Activated T-cell treated with anti-CD3 and anti-CD28 coated beads for 48 hours (primary cell): Measurements from ENCODE around the gene MAP1B.

Experiments used
- DNase-seq: peaks from one replicate; pipeline ENCODE4 v3.0.0-alpha.2; 2020; ENCODE audit warnings: low read depth

Gene MAP1B

DNA sequence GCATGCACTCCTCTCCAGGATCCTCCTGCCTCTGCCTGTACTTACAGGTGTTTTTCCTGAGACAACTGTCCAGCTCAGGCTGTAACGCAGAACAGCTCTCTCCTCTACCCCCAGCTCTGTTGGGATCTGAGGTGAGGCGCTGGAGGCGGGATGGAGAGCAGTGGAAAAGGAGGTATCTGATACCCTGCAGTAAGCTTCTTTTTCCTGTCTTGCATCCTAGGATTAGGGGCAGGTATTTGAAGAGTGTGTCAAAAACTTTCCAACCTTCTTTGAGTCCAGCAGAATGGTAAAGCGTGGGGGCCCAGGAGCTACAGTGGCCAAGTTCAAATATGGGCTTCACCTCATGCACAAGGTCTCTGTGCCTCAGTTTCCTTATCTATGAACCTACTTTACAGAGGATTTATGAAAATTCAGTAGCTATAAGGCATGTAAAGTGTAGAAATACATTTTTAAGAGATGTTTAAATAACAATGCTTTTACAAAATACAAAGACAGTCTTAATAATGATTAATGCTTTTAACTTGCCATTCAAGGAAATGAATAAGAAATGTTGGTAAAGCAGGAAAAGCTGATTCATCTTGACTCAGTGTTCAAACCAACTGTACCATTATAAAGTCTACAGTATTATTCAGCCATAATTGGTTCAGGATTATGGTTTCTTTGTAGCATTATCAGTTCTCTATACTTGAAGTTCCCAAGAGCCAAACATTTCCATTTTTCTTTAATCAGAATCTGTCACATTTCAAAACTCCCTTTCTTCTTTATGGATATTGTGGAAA is 26.1 kb downstream of the MAP1B start:
- no peak for DNase-seq

DNA sequence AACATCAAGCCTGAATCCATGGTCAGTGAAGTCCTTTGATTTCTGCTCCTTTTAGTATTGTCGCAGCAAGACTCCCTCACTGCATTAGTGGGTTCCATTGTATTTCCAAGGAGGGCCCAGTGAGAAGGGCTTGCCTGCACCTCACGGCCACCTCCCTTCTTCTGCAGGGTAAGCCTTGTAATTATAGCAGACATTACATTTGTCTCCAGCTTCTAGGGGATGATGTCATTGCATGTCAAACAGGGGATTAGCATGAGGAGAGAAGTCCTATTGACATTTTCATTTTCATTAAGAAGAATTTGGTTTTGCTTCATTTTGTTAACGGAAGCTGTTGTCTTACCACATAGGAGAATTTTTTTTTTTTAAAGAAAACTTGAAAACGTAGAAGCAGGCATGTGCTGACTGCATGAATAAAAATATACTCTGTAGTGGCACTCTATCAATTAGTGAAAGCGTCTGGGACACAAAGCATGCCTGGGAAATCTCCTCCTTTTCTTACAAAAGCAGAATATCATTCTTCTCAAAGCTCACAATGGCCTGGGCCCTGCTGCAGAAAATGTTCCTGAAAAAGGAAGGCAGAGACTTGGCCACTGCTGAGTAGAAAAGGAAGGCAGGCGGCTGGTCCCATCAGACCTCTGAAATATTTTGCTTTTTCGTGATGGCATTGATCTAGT is 27.1 kb downstream of the MAP1B start:
- no peak for DNase-seq

DNA sequence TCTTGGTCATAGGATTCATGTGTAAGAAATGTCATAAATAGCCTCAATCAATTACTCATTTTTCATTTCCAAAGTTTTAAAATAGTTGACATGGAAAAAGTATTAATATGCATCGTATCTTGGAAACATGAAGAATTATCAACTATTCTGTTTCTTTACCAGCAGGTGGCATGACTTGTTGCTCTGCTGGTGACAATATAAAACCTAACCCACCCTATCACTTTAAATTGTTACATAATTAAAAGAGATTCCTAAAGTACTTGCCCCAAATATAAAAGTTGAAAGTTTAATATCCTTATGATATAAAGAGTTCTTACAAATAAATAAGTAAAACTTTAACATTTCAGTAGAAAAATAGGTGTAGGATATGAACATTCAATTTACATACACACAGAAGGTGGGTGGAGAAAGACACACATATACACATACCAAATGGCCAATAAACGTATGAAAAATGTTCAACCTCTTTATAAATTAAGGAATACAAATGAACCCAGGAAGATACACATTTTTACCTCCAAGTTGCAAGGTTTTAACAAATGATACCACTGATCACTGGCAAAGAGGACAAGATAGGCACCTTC is 30.6 kb downstream of the MAP1B start:
- DNase-seq, result no peak

DNA sequence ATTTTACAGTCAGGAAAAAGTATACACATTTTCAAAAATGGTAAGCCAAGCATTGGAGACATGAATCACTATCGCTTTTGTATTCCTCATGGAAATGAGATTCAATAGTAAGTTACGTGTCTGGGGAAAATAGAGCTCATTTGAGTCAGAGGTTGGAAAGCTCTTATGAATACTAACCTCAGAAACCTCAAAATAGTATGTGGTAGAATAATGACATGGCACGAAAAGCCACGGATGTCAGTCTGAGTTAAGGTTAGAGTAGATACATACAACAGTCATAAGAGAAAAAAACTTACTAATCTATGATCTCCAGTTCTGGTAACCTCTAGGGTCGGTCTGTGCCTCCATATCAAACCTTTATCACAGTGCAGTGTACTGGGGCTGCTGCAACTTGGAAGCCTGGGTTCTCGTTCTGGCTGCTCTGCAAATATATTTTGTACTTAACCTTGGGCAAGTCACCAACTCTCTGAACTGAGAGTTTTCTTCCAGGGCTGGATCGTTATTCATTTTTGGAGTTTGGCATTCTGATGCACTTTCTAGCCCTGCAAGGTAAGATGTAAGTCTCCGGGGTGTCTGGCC is 31.8 kb downstream of the MAP1B start:
- peak; percentile 8 for DNase-seq

DNA sequence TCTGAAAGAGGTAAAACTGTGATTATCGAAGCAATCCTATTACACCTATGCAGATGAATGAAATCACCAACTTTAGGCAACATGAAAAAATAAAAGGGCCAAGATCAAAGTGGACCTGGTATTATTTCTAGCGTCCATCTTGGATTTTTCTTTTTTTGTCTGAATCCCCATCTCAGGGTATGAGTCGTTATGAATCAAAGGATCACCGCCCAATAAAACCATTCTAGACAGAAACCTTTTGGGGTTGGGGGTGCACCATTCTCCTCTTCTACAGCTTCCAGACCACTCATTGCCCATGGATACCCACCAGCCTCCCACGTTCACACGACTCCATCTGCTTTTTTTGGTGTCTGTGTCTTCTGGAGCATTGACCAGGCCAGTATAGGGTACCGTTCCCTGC is 33.4 kb downstream of the MAP1B start:
- no peak for DNase-seq

DNA sequence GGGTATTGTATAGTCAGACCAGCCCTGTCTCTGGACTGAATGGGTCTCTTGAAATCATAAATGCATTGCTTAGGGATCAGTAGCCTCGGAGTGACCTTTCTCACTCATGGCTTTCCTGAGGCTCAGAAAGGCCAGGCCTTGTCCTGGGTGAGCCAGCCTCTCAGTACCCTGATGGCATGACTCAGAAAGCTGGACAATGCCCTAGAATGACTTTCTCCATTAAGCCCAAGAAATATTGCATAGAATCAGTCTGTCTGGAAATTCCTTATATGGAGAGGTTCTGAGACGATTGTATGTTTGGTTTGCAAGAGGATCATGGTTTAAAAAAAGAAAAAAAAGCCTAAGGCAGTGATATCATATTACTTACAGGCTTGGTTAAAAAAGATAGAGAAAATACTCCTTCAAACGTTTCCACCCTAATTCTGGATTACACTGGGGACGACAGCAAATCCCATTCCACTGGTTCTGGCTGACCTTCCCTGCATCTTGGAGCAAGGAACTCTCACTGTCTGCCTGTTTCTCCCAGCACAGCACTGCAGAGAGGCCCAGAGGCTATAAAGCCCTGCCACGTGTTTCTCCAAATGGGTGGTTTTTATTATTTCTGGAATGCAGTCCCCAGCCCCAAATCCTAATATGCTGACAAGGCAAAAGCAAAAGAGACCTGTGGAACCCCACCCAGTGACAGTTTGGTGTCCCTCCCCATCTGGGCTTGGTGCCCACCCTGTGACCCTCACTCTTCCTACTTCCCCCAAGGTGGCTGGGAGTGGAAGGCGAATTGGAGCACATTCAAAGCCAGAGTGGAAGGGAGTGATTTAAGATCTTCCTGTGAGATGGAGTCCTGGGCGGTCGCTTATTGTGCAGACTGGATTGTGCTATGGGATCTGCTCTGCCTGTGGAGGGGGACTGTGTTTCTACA is 34.4 kb downstream of the MAP1B start:
- no peak for DNase-seq

DNA sequence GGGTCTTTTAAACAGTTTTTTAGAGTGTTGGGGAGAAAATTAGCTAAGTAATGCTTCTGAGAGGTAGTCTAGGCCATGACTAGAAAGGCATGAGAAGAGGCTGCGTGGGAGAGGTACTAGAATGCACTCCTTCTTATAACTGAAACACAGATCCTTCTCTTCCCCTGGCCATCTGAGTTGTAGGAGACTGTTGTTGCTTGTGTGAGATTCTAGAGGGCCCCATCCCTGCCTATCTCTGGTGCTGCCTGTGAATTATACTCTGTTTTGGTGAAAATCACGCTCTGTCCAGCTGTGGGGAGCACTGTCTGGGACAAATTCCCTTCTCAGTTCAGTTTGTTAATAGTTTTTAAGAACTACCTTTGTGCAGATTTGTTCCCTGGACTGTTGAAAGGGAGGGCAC is 37.5 kb downstream of the MAP1B start:
- DNase-seq, result no peak

DNA sequence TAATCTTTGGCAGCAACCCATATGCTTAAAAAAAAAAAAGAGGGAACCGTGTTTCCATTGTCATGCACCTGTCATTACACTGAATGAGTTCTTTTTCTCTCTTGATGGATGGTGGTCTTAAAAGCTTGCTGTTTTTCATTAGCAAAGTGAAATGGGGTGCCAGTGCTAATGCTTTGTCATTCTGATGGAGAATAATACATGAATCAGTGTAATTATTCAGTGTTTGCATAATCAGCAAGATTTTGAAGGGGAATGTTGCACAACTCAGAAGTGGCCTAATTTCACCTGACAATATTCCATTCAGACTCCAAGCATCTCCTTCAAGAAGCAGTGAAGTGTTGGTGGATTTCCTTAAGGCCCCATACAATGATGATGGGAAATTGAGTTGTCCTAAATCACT is 38.1 kb downstream of the MAP1B start:
- no peak for DNase-seq

DNA sequence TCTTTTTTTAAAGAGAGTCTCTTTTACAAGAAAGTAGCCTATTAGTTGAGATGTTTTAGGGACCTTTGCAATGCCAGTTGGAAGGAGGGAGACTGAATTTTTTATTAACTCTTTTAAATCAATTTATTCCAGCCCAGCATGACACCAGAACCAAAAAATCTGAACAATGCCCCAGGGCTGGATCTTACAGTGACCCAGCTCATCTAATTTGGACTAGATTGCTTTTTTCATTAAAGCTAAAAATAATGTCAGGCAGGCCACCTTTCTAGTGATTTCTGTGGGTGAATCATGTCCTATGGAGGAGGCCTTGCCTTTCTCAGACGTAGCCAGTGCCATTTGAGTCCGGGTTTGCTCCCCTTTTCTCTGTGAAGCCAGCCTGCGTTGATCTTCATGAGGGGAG is 38.8 kb downstream of the MAP1B start:
- no peak for DNase-seq

DNA sequence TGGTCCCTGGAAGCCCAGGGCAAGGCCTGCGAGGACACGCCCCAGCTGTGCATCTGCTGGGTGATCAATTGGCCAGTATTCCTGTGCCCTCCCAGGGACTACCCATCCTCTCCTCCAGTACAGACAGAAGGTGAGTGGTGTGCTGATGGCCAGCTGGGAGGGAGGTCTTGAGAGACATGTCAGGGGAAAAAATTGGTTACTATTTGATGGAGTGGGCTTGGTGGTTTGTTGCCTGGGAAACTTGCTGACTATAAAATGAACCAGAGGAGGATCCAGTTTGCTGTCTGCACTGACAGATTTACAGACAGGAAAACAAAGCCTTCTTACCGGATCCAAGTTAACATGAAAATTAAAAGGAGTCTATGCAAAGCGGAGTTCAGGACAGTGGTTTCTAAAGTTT is 40.3 kb downstream of the MAP1B start:
- no peak for DNase-seq

DNA sequence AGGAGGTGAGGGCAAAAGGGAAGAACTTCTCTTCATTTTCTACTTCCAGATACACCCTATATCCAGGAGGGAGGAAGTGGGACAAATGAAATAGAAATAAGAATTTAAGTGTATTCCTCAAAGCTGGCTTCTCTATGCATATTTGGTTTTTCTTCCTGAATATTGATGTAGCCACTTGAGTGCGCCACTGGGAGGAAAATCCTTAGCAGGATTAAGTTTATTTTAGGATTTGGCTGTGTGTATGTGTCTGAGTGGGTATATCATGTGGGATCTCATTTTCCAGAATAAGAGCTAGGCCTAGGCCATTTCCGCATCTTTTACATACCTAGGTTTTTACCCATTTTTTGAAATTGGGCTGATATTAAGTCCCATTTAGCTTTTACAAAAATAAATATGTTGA is 42.5 kb downstream of the MAP1B start:
- DNase-seq, result no peak

DNA sequence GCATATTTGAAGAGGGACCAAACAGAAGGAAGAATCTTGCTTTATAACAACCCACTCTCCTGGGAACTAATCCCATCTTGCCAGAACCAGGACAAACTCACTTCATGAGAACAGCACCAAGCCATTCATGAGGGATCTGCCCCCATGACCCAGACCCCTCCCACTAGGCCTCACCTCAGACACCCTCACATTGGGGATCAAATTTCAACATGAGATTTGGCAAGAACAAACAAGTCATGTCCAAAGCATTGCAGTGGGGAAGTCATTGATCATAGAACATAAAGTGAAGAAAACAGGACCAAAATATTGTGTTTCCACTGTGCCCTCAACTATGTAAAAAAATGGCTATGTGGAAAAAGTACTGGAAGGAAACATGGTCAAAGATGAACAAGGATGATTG is 43.9 kb downstream of the MAP1B start:
- DNase-seq, result no peak

DNA sequence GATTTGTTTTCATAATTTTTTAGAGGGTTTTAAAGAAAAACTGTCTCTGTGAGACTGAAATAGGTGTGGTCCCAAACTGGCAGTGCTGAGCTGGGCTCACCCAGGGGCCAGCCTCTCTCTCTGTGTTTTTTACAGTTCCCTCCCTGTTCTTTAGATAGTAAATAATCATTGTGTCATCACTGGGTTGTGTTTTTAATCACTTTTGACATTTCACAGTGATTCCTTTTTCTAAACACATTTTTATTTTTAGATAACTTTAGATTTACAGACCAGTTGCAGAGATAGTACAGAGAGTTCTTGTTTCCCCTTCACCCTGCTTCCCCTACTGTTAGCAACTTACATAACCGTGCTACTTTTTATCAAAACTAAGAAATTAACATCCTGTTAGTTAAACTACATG is 44.4 kb downstream of the MAP1B start:
- DNase-seq, result no peak

DNA sequence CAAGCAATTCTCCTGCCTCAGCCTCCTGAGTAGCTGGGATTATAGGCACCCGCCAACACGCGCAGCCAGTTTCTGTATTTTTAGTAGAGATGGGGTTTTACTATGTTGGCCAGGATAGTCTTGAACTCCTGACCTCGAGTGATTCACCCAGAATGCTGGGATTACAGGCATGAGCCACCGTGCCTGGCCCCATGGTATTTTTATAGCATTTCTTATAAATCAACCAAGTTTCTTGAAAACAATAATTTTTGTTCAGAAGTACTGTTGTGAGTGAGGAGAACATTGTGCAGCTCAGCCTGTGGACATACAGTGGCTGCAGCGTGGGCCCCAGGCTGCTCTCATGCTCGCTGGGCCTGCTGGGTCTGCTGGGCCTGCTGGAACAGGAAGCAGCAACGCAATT is 45.3 kb downstream of the MAP1B start:
- no peak for DNase-seq

DNA sequence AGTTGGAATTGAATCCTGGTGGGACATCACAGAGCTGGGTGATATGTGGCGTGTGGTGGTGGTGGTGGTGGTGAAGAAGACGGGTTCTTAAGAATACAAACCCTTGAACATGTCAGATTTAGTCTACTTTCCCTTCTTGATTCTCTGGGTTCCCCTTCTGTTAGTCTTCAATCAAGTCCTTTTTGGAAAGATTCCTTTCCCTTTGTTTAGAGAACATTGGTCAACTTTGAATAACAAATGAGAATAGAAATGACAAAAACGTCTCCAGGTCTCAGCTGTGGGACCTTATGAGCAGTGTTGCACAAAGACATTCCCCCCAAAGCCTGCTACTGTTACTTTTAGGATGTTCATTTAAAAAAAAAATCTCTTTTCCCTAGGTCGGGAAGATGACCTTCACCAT is 46.3 kb downstream of the MAP1B start:
- DNase-seq, result no peak

DNA sequence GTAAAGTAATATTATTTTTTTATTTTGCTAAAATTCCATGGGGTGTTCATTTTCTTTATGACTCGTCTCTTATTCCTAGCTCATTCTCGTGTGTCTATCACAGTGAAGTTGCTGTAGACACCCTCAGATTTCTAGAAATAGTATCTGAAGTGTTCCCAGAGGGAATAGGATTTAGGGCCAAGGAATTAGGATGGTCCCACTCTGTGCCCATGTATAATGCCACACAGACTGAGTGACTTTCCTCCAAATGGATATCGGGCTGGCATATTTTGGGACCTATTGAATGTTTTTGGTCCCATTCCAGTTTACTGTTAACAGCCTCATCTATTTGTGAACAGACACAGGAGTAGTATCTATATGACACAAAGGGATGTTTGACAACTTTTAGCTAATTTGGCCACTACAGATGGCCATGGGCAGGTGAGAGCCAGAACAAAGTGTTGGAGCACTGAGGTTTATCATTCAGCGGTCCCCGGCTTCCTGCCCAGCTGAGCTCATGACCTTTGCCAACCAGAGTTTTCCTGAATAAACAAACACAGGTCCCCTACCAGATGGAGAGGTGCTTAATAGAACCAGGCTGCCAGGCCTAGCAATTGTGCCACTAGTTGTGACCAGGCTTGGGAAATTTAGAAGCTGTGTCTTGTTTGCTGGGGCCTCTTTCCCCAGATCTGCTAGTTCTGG is 46.9 kb downstream of the MAP1B start:
- no peak for DNase-seq

DNA sequence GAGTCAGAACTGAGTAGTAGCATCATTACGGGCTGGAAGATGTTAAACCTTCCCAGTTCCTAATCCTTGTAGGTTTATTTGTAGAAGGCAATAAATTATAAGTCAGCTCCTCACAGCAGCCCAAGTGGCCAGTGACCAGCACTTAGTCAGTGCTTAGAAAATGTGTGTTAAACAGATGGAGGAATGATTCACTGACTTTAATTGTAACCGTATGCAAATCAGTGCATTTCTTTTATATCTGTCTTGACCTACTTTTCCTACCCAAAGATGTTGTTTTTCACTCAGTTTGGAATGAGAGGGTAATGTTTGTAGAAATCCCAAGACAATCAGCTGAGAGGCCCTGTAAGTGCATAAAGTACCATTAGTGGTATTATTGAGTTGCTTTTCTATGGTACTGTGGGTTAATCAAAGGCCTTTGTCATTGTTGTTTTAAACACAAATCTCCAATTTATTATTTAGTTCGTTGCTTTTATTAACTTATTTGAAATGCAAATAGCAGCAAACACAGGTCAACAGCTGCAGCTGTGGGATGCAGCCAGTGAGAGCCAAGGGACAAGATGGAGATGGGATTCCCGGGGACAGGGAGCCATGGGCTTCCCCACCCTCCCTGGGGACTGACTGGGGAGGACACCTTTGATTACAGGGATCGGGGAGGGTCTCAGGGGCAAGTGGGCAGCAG is 49.8 kb downstream of the MAP1B start:
- no peak for DNase-seq

DNA sequence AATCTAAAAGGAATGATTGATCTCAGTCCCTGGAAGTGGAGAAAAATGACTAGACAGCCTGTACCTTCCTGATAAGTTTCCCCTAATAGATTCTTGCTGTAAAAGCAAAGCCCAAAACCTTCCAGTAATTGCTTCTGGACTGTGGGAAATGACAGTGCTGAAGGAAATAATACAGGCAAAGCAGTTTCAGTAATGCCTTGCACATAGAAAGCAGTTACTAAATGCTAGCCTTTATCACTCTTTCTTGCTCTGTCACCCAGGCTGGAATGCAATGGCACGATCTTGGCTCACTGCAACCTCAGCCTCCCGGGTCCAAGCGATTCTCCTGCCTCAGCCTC is 50.3 kb downstream of the MAP1B start:
- no peak for DNase-seq

DNA sequence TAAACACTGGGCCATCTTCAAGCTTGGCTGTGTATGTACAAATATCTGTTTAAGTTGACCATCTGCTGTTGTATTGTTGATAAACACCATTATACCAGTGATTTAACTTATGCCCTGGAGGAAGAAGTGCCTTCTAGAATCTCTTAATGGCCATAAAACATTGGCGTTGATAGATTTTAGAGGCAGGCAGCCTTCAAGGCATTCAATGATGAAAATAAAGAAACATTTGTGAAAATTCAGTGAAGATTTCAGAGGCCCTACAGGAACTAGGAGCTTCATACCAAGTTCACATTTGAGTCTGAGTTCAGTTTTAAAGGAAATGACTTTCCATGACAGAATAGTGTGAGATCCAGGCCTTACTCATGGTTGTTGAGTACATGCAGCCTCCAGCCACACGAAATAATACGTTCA is 52.2 kb downstream of the MAP1B start:
- DNase-seq, result no peak

DNA sequence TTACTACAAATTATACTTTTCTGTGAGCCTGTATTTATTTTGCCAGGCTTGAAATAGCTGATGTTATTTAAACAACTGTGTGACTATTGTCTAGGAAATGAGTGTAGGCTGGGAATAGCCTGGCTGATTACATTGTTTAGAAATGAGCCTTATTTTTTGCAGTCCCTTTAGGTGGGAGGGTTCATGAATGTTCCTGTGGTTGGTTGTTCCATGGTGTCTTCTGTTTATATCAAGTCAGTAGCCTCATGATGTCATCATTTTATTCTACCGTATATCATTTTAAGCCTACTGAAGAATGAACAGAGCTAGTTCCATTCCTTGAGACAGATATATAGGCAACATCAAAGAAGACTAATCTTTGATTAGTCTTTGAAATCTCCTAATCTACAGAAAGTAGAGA is 53.1 kb downstream of the MAP1B start:
- no peak for DNase-seq

DNA sequence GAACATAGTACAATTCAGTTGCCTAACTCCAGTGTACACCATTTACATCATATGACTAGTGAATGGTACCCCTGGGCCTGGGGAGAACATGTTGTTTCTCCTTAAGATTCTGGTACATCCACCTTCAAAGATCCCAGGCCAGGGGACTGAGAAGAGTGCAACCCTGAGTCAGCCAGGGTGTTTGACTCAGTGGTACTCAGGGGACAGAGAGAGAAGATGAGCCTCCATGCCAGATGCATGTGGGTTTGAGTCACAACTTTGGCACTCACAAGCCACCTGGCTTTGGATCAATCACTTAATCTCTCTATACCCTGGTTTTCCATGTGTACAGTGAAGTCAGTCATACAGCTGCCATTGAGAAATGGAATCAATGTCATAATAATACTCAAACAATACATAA is 53.7 kb downstream of the MAP1B start:
- no peak for DNase-seq
